Renal pelvis (tissue), 4 donors: ENCODE results near the gene CCDC201. TPM values are rescaled to one million over a fixed set of nuclear protein-coding genes. Genes with fewer than 3 reads are reported as not detected.

Experiments
- DNase-seq: peaks from one replicate; pipeline ENCODE4 v3.0.0-alpha.2; 2013
- polyA plus RNA-seq, 3 donors: library from polyadenylated mRNA; unstranded; fragments of 120-200 nt; gene quantifications; one replicate each; pipeline ENCODE4 v1.2.1, GENCODE V29; 2013; ENCODE audit not compliant: insufficient read length in 3 of 3

The CCDC201 gene
- polyA plus RNA-seq, 3 donors = not detected

GRCh38 chr7:45893996-45894664 lies 21.2 kb upstream of the CCDC201 start:
- no peak for DNase-seq

- DNase-seq = no peak
Observed at GRCh38 chr7:45893374-45893995, 20.6 kb upstream of the CCDC201 start.

- no peak for DNase-seq
Observed at GRCh38 chr7:45892407-45893035, 19.6 kb upstream of the CCDC201 start.

- DNase-seq = no peak
Observed at GRCh38 chr7:45891462-45892402, 18.9 kb upstream of the CCDC201 start.

- no peak for DNase-seq
Observed at GRCh38 chr7:45890902-45891461, 18.1 kb upstream of the CCDC201 start.

- no peak for DNase-seq
Observed at GRCh38 chr7:45890125-45890901, 17.4 kb upstream of the CCDC201 start.

- no peak for DNase-seq
Observed at GRCh38 chr7:45889367-45890067, 16.6 kb upstream of the CCDC201 start.

GRCh38 chr7:45888993-45889366 lies 16.1 kb upstream of the CCDC201 start:
- DNase-seq = no peak

- DNase-seq = no peak
Observed at GRCh38 chr7:45888185-45888992, 15.5 kb upstream of the CCDC201 start, which contains the start of gene IGFBP1. TSS of gene IGFBP1 (plus strand) at chr7:45888488. CDS start at chr7:45888653, 165 bp downstream.

- DNase-seq = no peak
Observed at GRCh38 chr7:45886931-45887667, 14.2 kb upstream of the CCDC201 start.

- peak; percentile 69 for DNase-seq
Observed at GRCh38 chr7:45885264-45885882, 12.5 kb upstream of the CCDC201 start.

GRCh38 chr7:45884136-45884535 lies 11.3 kb upstream of the CCDC201 start:
- no peak for DNase-seq

- no peak for DNase-seq
Observed at GRCh38 chr7:45882465-45882810, 9.6 kb upstream of the CCDC201 start.

GRCh38 chr7:45881759-45882464 lies 9.0 kb upstream of the CCDC201 start:
- no peak for DNase-seq

- no peak for DNase-seq
Observed at GRCh38 chr7:45881280-45881758, 8.4 kb upstream of the CCDC201 start.

GRCh38 chr7:45880433-45880860 lies 7.6 kb upstream of the CCDC201 start:
- DNase-seq = no peak

GRCh38 chr7:45878457-45879144 lies 5.7 kb upstream of the CCDC201 start:
- DNase-seq = no peak
